SW 1271 (cell line): ENCODE data around the gene EMP1.

Experiments used
- DNase-seq, 2 experiments: peaks; one replicate each; lab custom pipeline; 2025; lab: John Stamatoyannopoulos, UW

Gene EMP1, protein sequence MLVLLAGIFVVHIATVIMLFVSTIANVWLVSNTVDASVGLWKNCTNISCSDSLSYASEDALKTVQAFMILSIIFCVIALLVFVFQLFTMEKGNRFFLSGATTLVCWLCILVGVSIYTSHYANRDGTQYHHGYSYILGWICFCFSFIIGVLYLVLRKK

DNA sequence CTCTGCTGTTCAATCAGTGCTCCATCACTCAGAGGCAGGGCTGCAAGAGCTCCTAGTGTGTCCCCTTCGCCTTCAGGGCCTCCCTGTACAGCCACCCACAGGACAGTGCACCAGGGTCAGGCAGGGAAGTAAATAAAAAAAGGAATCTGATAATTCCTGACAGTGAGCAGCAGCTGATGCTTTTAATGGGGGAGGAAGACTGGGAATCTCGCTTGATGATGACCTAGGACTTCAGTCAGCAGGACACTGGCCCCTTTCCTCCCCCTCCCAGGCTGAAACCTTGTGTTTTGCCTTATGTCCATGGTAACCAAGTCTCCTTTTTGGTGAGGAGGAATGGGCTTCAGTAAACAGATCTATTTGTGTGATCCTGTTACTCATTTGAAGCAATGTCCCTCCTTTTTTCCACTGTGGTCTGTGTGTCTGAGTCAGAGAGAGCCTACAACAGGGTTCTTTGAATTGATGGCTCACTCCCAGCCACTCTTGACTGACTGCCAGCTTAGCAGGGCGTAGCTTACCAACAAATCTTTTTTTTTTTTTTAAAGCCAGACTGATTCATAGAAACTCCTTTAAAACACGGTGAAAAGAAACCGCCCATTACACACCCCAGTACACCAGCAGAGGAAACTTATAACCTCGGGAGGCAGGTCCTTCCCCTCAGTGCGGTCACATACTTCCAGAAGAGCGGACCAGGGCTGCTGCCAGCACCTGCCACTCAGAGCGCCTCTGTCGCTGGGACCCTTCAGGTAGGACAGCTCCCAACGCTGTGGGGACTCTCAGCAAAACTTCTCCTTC lies at the start of gene EMP1:
TSS of gene EMP1 (plus strand) at position 597 of the 792 bp plus-strand sequence. CDS start 14,785 bp downstream, outside the sequence.
- DNase-seq: peak; percentile 98 to 100

DNA sequence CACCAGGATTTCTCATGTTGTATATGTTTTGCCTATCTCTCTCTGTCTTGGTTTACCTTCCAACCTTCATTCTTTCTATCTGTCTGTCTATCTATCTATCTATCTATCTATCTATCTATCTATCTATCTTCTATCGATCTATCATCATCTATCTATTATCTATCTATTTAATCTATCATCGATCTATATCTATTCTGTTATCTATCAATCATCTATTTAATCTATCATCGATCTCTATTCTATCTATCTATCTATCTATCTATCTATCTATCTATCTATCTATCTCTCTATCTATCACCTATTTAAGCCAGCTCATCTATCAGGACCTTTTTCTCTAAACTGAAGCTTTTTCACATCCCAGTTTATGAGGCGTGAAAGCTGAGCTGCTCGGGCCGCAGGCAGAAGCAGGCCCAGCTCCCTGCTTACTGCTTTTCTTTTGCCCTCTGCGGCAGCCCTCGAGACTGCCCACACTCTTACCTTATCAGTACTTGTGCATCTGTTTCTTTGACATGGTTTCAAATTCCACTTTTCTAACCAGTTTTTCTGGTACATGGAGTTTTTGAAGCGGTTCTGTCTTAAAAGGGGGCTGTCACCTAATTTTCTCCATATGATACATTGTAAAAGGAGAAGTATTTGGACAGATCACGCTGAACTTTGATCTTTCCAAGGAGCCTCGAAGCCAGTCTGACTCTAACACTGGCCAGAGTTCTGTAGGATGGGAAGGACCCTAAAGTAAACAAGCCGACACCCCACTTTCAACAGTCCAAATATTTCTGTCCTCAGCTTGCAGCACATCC lies 48.6 kb upstream of the EMP1 start:
- no peak for DNase-seq

DNA sequence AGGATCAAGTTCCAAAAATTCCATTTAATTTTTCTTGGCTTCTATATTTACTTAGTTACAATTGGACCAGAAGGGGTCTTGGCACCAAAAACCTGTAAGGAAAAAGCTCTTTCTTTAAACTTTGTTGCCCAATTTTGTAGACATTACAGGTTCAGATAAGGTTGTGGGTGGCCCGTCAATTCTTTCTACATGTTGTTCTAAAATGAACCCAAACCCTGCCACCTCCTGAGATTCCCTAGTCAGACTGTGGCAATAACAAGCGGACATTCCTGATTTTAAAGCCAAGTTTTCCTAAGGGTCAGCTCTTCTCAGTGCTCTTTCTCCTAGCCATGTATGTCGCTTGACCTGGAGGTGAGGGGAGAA lies 48.1 kb upstream of the EMP1 start:
- no peak for DNase-seq

DNA sequence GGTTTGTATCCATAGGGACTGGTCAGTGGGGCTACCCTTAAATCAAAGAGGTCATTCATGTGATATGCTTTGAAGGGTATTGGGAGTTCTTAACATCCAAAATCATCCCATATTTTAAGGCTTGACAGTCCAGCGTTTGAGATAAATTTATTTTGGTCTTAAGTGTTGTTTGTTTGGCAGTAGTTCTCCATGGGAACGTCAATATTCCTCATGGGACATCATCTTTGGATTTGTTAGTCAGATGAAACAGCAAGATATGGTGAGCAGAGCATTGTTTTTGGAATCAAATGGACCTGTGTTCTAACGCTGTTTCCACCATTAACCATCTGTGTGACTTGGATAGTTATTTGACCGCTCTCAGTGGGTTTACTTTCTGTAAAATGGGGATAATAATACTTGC lies 47.1 kb upstream of the EMP1 start:
- no peak for DNase-seq

DNA sequence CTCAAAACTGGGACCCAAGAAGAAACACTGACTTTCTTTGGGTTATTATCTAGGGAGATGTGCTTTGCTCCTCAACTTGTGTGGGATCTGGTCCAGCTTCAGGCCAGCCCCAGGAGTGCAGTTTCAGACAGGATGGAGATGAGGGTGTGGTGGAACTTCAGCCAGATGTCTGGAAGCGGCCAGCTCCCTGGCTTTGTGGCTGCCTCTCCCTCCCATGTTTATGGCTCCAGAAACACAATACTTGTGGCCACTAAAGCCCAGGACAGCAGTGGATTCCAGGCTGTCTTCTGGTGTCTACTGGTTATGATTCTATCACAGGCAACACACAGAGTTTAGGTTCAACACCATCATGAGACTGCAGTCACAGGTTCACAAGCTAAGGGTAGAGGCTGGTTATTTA lies 44.2 kb upstream of the EMP1 start:
- DNase-seq: no peak

DNA sequence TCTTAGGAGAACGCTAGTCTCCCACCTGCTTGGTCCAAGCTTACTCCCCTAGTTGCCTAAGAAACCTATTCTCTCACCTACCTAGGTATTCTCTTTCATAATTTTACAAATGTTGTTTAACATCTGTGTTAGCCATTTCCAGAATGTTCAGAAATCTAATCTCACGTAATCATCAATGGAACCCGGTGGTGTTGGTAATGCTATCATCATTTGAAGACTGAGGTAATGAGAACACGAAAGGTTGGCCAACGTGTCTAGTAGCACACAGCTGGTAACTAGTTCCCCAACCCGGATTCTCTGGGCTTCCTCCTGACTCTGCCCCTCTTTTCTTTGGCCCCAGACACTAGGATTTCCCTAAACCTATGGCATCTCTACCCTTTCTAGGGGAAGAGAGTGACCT lies 43.8 kb upstream of the EMP1 start:
- no peak for DNase-seq

DNA sequence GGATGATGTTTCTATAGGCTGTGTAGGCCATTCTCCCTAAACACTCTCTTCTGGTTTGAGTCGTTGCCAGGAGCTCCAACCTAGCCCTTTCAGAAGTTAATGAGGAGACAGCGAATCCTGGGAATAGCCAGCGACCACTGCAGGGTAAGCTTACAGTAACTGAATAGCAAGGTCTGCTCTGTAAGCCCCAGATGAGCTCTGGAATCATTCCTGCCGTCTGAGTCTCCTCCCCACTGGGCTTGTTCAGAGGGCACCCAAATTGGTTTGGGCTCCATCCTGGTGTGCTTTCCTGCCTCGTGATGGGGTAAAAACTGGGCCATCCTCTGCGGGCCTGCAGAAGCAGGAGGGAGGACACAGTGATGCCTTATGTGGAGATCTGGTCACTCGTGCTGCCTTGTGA lies 43.3 kb upstream of the EMP1 start:
- no peak for DNase-seq

DNA sequence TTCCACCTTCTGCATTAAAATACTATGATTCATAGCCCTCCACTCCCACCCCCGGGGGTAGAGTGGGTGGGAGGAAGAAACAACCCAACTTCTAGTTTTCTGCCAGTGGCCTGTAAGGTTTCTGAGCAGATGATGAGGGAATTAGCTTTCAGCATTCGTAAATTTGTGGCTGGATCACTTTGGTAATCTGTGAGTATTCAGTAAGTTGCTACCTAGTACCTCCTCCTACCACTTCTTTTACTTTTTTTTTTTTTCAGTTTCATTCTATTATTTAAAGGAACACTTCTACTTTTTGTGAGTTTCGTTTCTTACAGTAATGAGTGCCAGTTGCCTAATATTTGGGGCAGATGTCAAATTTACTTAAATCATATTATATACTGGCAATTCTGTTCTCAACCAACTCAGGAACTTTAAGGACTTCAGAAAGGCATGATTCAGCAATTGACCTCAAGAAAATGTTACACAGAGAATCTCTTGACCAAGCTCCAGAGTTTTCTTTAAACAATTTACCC lies 42.4 kb upstream of the EMP1 start:
- no peak for DNase-seq

DNA sequence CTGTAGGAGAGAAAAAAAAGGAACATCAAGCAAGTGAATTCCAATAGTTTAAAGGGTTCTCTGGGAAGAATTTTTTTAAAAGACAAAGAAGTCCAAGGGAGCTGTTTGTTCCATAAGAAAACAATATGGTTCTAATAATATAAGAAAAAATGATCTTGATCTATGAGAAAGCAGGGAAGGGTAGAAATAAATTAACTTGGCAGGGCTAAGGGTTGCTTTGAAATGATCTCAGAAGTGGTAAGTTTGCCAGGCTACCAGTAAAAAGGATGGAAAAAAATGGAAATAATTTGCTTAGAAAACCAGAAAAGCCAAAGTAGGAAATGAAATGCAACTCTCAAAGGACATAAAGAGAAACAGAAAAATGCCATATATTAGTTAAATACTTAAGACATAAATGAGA lies 41.7 kb upstream of the EMP1 start:
- no peak for DNase-seq

DNA sequence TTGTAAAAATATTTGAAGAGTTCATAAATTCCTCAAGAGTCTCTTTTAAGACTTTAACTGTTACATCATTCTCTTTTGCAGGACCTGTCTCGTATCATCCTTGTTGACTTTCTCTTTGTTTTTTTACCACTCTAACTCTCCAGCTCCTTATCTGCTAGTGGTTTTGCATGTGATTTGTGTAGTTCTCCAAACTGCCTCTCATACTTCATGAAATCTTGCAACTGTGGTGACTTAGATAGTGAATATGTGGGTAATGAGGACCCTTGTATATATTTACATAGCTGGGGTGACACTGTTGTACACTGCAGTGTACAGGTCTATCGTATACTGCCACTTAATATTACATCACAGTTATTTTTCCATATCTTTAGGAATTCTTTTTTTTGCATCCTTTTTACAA lies 40.2 kb upstream of the EMP1 start:
- no peak for DNase-seq

DNA sequence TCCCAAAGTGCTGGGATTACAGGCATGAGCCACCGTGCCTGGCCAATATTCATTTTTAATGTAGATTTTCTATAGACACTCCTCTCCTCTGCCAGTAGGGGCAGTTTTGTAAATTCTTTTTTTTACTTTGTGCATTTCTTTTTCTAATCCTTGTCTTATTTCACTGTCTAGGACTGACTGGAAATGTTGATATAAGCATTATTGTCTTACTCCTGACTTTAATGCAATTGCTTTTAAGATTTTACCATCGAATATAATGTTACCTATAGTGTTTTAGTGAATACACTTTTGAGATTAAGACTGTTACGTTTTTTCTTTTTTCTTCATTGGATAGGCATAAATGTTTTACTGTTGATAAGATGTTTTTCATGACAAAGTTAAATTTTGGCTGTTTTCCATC lies 35.4 kb upstream of the EMP1 start:
- peak in 1 of 2 experiments; percentile 27 for DNase-seq

DNA sequence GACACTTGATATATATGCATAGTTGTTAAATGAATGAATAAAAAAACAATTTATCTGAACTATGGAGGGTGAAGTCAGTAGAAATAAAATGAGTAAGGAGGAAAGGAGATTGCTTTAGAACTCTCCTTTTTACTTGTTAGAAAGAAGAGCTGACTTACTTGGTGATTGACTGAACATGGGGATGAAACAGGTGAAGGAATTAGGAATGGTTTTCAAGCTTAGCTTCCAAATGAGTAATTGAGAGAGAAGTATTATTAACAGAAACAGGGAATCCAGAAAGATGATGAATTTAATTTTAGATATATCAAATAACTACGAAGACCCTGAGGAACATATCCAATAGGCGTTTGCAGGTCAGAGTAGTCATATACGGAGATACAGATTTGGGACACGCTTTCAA lies 33.6 kb upstream of the EMP1 start:
- DNase-seq: no peak

DNA sequence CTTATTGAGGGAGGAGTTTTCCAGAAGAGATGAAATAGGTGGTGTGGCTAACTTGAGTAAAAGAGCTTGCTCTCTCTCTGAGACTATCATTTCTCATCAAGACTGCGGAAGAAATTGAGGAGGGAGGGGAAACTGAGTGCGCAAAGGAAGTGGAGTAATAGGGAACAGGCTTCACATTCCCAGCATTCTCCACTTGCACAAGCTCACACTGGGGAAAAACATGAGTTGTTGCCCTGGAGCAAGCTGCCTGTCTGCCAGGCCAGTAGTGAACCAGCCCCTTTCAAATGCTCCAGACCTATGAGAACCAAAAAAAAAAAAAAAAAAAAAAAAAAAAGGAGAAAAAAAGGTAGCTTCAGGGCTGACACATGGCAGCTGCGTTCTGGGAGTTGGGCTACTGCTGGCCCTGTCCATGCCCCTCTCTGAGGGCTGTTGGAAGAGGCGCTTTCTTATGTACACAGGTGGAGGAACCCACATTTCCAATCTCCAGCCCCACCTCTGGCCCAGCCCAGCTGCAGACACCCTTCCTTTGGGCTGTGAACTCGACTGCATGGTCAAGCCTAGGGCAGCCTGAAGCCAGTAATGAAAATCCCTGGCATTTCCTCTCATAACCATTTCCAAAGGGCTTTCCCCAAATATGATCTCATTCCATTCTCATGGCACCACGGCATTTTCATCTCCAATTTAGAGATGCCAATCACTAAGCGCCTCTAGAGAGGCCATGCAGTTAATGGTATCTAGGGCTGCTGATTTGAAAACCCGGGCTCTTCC lies 32.5 kb upstream of the EMP1 start:
- no peak for DNase-seq

DNA sequence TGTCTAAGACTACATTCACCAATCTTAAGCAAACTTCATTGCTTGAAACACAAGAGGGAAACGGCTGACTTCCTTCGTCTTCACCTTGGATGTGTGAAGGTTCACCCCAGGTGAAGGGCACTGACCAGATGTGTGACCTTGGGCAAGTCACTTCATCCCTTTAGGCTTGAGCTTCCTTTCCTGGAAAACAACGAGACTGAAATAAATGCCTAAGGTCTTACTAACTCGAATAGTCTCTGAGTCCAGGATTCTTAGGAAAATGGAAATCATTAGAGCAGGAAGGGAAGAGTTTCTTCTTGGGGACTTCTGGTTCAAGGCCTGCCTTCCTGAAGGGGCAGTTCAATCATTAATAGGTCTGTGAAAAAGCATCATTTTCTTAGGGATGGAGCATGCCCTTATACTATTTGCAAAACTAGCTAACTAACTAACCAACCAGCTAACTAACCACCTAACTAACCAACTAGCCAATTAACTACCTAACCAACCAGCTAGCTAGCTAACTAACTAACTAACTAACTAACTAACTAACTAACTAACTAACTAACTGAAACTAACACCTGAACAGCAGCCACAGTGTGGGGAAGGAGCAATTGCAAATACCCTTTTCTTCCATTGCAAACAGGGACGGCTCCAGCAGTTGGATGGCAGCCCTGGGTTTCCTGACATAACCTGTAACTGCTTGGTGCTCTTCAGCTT lies 31.5 kb upstream of the EMP1 start:
- no peak for DNase-seq

DNA sequence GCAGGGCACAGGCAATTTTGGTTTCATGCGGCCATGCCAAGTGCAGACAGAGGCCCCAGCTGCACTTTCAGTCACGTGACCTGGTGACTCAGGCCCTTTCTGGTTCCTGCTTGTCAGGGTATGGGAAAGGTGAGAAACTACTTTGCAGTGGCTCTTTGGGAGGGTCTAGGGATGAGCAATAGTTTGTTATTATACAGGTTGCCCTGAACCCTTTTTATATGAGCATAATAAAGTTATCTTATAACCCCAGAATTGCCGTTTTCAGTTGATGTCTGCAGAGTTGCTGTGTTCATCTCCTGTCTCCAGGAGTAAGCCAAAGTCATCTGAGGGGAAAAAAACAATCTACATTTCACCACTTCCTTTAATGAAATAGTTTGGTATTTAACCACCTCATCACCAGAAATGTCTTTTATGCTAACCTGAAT lies 30.9 kb upstream of the EMP1 start:
- peak in 1 of 2 experiments; percentile 50 for DNase-seq

DNA sequence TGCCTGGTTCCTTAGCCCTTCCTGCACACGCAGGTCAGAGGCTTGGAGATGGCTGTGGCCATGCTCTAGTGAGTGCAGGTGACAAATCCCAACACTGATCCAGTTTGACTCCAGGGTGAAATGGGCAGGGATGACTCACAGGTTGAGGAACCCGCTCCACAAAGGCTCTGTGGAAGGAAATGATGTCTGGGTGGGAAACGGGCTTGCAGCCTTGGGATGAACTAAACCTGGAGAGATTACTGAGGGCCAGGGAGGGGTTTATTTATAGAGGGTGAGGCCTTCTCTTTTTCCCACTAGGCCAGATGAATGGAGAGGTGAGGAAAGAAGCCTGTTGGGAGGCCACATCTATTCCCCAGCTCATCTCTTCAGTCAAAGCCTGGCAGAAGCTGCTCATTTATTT lies 29.3 kb upstream of the EMP1 start:
- DNase-seq: no peak

DNA sequence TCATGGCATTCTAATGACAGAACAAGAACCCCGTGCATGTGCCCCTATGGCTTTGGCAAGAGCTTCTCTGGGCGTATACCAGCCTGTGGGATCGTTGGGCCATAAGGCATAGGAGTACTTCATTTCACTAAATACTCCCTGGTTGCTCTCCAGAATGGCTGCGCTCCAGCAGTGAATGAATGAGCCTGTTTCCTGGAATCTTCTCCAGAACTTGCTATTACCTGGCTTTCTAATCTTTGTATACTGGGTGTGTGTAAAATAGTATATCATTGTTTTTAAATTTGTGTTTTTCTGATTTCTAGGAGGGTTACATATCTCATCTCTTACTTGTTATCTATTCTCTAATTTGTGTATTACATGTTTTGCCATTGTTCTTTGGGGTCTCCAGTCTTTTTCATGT lies 28.6 kb upstream of the EMP1 start:
- no peak for DNase-seq

DNA sequence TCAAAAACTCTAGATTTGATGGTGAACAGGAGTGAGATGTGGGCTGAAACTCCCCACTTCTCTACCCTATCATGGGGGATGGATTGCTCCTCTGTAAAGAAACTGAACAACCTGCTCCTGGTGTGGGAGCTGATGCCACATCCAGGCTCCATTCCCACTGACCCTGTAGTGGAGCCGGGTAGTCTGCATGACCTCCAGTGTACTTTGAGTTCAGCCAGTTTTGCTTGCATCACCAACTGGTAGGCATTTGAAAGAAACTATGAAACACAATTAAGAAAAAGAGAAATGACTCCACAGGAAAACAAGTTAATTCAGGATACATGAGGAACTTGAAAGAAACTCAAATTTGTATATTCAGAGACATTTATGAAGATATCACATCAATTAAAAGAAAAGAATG lies 27.3 kb upstream of the EMP1 start:
- DNase-seq: no peak

DNA sequence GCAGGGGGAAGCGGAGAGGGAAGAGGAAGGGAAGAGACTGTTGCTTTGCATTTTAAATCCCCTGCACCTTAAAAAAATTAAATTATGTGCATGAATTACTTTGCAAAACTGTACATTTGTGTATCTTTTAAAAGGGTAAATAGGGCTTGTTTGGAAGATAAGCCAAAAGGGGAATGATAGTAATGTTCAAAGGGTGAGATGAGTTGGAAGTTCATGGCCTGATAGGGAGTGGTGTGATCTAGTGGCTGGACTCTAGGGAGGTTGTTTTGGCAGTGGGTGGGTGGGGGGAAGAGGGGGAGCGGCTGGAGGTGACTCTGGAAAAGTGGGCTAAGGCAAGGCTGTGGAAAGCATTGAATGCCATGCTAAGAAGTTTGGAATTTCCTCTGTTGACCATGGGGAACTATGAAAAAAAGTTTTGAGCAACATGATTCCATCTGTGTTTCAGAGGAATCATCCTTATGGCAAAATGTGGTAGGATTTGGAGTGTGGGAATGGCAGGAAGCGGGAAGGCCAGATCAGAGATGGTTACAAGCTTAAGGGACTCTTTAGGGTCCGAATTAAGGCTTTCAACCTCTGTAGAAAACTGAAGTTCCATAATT lies 25.5 kb upstream of the EMP1 start:
- no peak for DNase-seq

DNA sequence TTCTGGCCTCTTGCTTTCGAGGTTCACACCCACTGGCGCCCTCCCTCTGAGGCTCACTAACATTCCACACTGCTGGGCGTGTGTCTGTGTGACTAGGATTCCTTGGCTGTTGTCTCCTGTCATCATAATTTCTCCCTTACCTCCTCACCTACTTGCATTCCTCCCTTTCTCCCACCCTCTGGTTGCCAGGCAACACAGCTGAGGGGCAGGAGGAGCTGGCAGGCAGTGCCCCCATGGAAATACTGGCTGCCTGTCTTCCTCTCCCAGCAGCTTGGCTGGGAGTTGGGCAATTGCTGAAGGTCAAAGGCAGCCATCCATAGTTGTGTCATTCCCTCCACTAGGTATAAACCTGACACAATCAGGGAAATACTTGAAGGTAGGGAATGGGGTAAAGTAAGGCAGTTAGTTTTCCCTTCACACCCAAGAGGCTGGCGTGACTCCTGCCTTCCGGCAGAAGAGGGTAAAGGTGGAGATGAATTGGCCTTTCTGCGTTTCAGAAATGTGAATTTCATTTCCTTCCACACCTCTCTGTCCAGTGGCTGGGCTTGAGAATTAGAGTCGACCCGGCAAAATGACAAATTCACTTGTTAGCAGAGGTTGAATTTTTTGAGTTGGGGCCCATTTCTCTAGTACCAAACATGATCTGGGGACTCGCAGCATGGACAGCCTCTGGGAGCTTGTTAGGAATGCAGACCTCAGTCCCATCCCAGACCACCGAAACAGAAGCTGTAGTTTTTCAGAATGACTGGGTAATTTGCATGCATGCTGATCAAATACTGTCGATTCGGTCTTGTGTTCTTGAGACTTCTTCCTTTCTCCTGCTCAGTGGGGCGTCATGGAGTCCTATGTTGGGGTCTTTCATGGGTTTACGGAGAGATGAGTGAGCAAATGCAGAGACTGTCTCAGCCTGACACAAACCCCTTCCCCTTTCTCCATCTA lies 24.3 kb upstream of the EMP1 start:
- no peak for DNase-seq
